Measurements from ENCODE around the gene PDE11A. TPM values are rescaled to one million over a fixed set of nuclear protein-coding genes. Genes with fewer than 3 reads are reported as not detected.

The PDE11A gene
- total and polyA plus RNA-seq, 2 of the 8 experiments (the other 6 are each of a cell fraction or from before 2014, with no cell fraction given): 0.19 to 0.23 TPM

DNA sequence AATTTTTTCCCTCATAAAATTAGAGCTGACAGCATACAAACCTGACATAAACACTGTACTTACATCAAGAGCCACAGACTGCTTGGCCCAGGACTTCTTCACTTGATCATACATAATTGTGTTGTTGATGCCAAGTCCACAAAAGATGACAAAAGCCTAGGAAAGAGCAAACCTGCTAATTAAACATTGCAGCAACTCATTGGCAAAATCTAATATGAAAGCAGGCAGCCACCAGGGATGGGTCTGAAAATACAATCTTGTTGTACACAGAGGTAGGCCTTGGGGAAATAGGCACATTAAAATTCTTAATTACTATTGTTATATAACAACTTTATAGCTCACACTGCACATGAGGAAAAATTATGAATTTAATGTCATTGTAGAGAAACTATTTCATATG is 255.8 kb downstream of the PDE11A start:
- Histone ChIP-seq H2AFZ (ENCODE audit: low read length) (no peak overlapping the region), H4K91ac (replicated peaks; ENCODE audit: insufficient read length, low read length) (no peak overlapping the region), H2BK20ac (ENCODE audit: low read length) (no peak overlapping the region), H3K18ac (ENCODE audit: extremely low read depth, low read length) (no peak overlapping the region), H4K8ac (ENCODE audit: extremely low read depth, insufficient read depth, low read length) (no peak overlapping the region), H2BK15ac (ENCODE audit: low read length) (no peak overlapping the region), H3K9ac (replicated peaks in 1 of 4; ENCODE audit: extremely low read depth in 1 of 4, low read depth in 3 of 4, low read length in 3 of 4) (no peak overlapping the region), H3K4ac (replicated peaks; ENCODE audit: insufficient read length, low read depth, low read length) (no peak overlapping the region), H4K20me1 (replicated peaks in 1 of 2; ENCODE audit: control insufficient read depth in 1 of 2, insufficient read depth in 2 of 2, low read length in 2 of 2) (no peaks in the 10 kb centered on the region), H3K14ac (ENCODE audit: insufficient read length) (no peak overlapping the region), H3K79me1 (ENCODE audit: low read depth, low read length) (no peaks in the 10 kb centered on the region), H3K27me3 (replicated peaks in 1 of 4; ENCODE audit: control insufficient read depth in 3 of 4, extremely low read depth in 1 of 4, insufficient read depth in 3 of 4, low read length in 3 of 4) (no peaks in the 10 kb centered on the region), H3K36me3 (ENCODE audit: control insufficient read depth in 2 of 4, insufficient read depth in 4 of 4, low read length in 3 of 4) (no peaks in the 10 kb centered on the region), H2BK5ac (ENCODE audit: low read depth, low read length) (no peak overlapping the region), H3K56ac (replicated peaks; ENCODE audit: insufficient read length, low read depth, low read length) (no peak overlapping the region), H2AK5ac (ENCODE audit: low read depth, low read length) (no peak overlapping the region), H3K4me3 (ENCODE audit: extremely low read depth in 1 of 4, insufficient read depth in 2 of 4, low read depth in 3 of 4, low read length in 4 of 4) (no peak overlapping the region), H3K4me1 (replicated peaks in 1 of 4; ENCODE audit: control insufficient read depth in 3 of 4, insufficient read depth in 4 of 4, low read length in 3 of 4) (no peaks in the 10 kb centered on the region), H3K9me3 (ENCODE audit: insufficient read depth in 2 of 2, low read depth in 1 of 2, low read length in 1 of 2) (peaks cover 0 to 3% of the 10 kb centered on the region in 2 experiments; a peak in 1 of 4 replicates), H3K23me2 (ENCODE audit: low read depth, low read length) (no peaks in the 10 kb centered on the region), H3K4me2 (ENCODE audit: insufficient read depth in 1 of 2, low read depth in 2 of 2, low read length in 2 of 2) (no peak overlapping the region), H3K23ac (ENCODE audit: insufficient read length) (no peak overlapping the region), H2BK120ac (replicated peaks; ENCODE audit: low read depth, low read length) (no peak overlapping the region), H3K79me2 (ENCODE audit: control insufficient read depth in 1 of 2, insufficient read depth in 2 of 2, low read length in 2 of 2) (no peaks in the 10 kb centered on the region), H4K5ac (ENCODE audit: insufficient read length, low read depth, low read length) (no peak overlapping the region), H3K27ac (ENCODE audit: low read depth, low read length) (no peak overlapping the region), H2BK12ac (ENCODE audit: low read depth, low read length) (no peak overlapping the region)
- no peak for FAIRE-seq
- DNase-seq (ENCODE audit: low read depth in 1 of 2, low spot score in 2 of 2): no peak
- POLR2A ChIA-PET (ENCODE audit: partially characterized antibody): no interaction called here
- CTCF ChIA-PET (ENCODE audit: partially characterized antibody): interaction anchor here (0.7 to 1.5 kb wide), 4 partner anchors 18 to 106 kb away, joined by 3 to 5 read pairs (median 3); no protein-coding TSS in a partner anchor
- TF ChIP-seq, protein P1, sequence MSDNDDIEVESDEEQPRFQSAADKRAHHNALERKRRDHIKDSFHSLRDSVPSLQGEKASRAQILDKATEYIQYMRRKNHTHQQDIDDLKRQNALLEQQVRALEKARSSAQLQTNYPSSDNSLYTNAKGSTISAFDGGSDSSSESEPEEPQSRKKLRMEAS (IDR thresholded peaks at IDR 0.05): no peak
- TF ChIP-seq JUND (IDR thresholded peaks at IDR 0.05; ENCODE audit: low read length) (no peak), SIX5 (IDR thresholded peaks at IDR 0.05; ENCODE audit: low read depth, low read length) (no peak), RBBP5 (IDR thresholded peaks at IDR 0.05; ENCODE audit: borderline replicate concordance, low read depth, low read length) (no peak), NRF1 (IDR thresholded peaks at IDR 0.05; ENCODE audit: low read depth, low read length) (no peak), TEAD4 (IDR thresholded peaks at IDR 0.05; ENCODE audit: low read depth, low read length) (no peak), ZNF274 (IDR thresholded peaks at IDR 0.05; ENCODE audit: borderline replicate concordance, extremely low read depth, low read length) (no peak), RAD21 (IDR thresholded peaks at IDR 0.05 in 1 of 2, conservative IDR thresholded peaks at IDR 0.05 in 1 of 2; ENCODE audit: low read depth in 2 of 2, low read length in 2 of 2) (no peak), POU5F1 (IDR thresholded peaks at IDR 0.05; ENCODE audit: low read depth, low read length) (no peak), YY1 (IDR thresholded peaks at IDR 0.05; ENCODE audit: low read depth, low read length) (no peak), GABPA (IDR thresholded peaks at IDR 0.05; ENCODE audit: borderline replicate concordance, insufficient read depth, low read length) (no peak), BCL11A (IDR thresholded peaks at IDR 0.05; ENCODE audit: low read depth in 2 of 2, low read length in 2 of 2) (no peak), PHF8 (conservative IDR thresholded peaks at IDR 0.05; ENCODE audit: low read depth, low read length) (no peak), SP2 (IDR thresholded peaks at IDR 0.05; ENCODE audit: low read length) (no peak)
- TF ChIP-seq, protein P2, sequence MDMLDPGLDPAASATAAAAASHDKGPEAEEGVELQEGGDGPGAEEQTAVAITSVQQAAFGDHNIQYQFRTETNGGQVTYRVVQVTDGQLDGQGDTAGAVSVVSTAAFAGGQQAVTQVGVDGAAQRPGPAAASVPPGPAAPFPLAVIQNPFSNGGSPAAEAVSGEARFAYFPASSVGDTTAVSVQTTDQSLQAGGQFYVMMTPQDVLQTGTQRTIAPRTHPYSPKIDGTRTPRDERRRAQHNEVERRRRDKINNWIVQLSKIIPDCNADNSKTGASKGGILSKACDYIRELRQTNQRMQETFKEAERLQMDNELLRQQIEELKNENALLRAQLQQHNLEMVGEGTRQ (IDR thresholded peaks at IDR 0.05; ENCODE audit: low read length): no peak

Data from H1 (cell line).